Measurements from ENCODE around the gene TNFRSF8.

GRCh38 chr1:12055259-12055658, 7.8 kb upstream of the TNFRSF8 start:
- TF ChIP-seq POLR2A (IDR thresholded peaks at IDR 0.05), result no peak
- no peak for TF ChIP-seq CTCF (IDR thresholded peaks at IDR 0.05)
